SW480 (cell line): ENCODE data around the gene FOXN3.

Experiments
- DNase-seq: peaks from one replicate; pipeline ENCODE4 v3.0.0-alpha.2; 2016; ENCODE audit warnings: low spot score

Gene FOXN3

GRCh38 chr14:89190765-89191513 lies 226.1 kb downstream of the FOXN3 start:
- no peak for DNase-seq

DNA sequence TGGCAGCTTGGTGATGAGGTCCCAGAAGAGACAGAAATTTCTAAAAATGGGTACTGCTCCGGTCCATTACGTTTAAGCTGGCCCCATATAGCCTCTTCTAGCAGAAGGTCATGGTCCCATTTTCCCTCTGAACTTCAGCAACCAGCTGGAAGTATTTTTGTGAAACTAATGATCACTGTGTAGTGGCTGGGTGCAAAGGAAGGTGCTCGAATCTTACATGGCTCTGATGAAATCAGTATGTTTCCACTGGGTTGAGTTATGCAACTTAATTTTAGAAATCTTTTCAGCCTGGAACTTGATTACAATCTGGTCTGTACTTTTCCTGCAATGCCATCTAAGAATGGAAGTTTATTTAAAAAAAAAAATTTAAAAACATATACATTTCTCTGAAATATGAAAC lies 228.5 kb downstream of the FOXN3 start:
- no peak for DNase-seq

GRCh38 chr14:89187501-89187900 lies 229.5 kb downstream of the FOXN3 start:
- no peak for DNase-seq

DNA sequence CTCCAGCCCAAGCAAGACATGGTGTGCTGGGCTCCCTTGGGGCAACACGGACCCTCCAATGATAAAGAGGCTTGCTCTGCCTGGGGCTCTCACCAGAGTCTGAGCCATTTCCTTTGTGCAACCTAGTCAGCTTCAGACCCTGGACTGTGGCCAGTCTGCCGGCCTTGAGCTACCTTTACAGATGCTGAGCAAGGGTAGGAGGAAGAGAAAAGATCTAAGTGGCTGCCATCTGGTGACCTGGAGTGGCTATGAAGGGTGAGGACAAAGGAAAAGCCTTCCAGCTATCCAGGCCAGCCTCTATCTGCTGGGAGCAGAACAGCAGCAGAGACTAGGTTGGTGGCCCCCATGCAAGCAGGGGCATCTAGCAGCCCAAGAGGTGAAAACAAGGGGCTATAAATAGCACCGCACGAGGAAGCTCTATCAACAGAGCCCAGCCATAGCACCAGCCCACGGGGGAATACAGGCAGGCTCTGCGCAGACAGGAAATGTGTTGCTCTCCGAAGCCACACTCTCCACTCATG lies 230.1 kb downstream of the FOXN3 start:
- no peak for DNase-seq

DNA sequence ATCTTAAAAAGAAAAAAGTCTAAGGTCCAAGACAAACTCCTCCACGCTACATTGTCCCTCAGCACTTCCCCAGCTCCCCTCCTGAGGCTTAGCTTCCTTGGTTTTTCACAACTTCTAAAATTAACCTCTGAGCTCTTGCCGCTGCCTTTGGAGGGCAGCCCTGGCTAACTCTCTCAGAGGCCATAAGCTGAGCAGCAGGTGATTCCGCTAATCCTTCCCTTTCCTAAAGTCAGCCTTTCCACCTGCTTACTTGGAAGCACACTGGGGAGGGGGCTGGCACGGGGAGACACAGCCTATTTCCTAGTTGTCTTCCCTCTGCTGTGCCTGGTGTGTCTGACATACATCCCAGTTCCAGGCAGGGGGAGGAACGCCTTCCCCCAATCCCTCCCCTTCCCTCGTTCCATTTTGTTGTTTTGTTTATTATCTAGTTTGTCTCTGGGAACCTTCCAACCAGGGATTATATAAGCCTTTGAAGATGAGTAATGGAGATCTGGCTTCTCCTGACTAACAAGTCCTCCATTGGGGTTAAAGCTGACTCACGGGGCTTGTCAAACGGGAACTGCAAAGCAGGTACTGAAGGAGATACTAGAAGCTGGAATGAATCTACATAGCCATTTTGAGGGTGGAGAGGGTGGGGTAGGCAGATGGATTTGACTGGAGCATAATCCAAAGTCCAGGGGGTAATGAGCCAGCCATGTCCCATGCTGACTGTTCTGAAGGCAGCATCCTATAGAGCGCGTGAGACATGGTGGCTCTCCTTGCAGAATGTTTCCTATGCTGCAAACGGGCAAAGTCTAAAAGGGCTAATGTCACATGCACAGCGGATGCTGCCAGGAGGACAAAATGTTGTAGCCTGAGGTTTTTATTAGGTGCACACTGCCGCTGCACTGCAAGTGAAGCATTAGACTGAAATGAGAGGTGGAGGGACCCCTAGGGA lies 230.8 kb downstream of the FOXN3 start:
- peak; percentile 43 for DNase-seq

DNA sequence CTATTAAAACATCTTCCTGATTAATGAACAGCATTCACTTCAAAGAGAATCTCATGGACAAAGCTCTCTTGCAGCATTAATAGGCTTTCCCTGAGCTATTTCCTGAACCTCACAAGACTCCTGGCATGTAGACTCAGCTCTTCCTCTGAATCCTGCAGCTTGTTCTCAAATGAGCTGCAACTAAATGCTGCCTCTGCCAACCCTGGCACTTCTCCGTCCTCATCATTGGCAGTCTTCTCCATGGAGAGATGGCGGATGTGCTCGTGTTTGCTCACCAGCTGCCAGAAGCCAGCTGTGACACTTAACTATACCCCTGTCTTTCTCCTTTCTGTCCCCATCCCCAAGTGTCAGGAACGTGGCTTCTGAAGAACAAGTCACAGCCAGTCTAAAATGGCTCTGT lies 232.1 kb downstream of the FOXN3 start:
- DNase-seq: no peak

DNA sequence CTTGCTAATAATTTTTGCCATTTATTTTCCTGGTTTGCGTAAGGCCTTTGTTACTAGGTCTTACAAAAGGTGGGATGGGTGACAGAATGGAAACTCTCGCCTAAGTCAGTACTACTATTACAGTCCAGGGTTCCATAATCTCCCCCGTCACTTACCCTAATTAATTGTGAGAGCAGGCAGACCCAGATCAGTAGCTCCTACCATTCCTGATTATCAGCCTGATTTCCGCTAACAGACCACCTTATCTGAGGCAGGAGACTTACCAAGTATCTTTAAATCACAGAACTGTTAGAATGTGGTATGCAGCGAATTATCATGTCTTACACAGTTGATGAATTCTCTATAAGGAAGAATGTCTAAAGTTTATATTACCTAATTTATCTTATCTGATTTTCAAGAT lies 234.7 kb downstream of the FOXN3 start:
- DNase-seq: no peak

DNA sequence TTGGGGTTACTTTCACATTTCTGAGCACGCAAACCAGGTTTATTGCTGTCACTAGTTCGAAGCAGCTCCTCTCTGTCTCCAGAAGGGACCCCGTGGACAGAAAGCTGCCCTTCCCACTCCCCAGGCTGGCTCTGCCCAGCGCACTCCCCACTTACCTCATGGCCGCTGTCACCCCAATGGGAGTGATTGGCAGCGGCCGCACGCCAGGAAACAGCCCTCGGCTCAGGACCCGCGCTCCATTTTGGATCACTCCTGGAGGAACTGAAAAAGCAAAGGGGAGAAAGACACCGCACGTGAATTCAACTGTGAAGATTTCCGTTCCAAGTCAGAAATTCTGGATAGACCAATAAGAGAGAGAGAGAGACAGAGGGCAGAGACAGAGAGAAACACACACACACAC lies 236.5 kb downstream of the FOXN3 start:
- no peak for DNase-seq

DNA sequence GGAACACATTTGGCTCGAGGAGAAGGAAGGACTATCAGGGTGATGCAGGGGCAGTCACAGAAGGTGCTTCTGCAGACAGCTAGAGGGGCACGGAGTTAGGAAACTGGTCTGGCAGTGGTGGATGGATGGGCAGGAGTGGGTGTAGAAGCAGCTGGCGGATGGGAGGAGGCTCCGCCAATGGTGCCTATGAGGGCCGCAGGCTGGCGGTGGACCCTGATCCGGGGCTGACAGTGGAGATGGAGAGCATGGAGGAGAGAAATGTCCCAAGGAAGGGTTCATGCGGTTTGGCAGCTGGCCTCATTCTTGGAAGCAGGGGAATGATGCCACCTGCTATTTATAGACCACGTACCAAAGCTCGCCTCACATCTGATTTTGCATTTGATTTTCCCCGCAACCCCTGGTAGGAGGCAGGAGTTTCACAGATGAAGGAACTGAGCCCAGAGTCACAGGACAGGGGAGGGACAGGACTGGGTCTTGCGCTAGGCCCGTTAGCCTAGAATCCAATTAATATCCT lies 237.1 kb downstream of the FOXN3 start:
- DNase-seq: no peak

- no peak for DNase-seq
These were observed 238.1 kb downstream of the FOXN3 start for GRCh38 chr14:89178800-89179535.

GRCh38 chr14:89178376-89178775 lies 238.7 kb downstream of the FOXN3 start:
- no peak for DNase-seq

DNA sequence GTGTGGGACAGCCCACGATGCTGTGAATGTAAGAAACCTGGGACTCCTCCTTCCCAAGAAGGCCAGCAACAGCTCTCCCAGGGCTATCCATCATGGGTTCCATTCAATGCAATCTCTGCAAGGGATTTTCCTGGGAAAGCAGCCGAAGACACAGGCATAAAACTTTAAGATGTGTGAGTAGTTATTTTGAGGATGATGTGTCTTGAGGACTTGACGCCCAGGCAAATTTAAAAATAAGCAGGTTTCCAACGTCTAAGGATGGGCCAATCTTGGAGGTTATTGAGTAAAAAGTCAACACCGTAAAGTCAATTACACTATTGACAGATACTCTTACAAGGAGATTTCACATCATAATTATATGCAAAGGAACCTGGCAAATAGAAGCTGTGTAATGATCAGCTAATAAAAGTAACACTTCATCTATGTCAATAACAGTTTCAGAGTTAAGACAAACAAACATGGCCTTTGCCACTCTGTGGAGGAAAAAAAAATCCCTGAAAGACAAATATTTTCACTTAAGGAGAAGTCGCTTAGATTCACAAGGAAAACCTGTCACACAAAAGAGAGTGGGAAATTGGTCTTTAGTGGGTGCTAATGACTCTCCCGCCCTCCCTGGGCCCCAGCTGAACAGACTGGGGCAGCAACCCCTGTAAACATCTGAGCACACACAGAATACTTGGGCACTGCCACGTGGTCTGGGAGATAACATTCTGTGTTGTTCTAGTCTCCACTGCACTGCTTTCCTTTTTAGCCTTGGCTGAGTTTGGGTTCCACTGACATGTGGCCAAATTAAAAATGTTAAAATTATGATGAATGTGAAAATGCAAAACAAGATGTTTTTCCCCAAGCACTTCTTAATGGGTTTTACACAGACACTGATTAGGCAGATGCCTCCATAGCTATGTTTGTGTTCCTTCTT lies 240.9 kb downstream of the FOXN3 start:
- no peak for DNase-seq

- DNase-seq: no peak
These were observed 245.4 kb downstream of the FOXN3 start for GRCh38 chr14:89171628-89172027.

GRCh38 chr14:89171168-89171567 lies 245.9 kb downstream of the FOXN3 start:
- DNase-seq: no peak

DNA sequence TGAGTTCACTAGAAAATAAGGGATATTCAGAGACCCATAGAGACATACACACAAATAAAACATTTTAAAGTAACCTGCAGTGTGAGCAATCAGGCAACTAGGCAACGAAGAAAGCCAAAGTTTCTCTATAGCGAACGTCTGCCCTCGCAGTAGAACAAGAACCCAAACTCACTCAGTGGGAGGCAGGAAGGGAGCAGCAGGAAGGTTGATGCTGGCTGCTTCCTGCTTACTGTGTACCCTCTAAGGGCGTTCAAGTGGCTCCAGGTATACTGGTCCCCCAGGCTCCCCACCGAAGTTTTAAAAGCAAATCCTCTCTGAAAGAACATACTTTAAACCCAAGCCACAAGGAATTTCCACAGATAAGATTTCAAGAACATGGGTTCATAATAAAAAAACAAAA lies 249.3 kb downstream of the FOXN3 start:
- no peak for DNase-seq

- DNase-seq: no peak
These were observed 250.4 kb downstream of the FOXN3 start for GRCh38 chr14:89166633-89167032.

DNA sequence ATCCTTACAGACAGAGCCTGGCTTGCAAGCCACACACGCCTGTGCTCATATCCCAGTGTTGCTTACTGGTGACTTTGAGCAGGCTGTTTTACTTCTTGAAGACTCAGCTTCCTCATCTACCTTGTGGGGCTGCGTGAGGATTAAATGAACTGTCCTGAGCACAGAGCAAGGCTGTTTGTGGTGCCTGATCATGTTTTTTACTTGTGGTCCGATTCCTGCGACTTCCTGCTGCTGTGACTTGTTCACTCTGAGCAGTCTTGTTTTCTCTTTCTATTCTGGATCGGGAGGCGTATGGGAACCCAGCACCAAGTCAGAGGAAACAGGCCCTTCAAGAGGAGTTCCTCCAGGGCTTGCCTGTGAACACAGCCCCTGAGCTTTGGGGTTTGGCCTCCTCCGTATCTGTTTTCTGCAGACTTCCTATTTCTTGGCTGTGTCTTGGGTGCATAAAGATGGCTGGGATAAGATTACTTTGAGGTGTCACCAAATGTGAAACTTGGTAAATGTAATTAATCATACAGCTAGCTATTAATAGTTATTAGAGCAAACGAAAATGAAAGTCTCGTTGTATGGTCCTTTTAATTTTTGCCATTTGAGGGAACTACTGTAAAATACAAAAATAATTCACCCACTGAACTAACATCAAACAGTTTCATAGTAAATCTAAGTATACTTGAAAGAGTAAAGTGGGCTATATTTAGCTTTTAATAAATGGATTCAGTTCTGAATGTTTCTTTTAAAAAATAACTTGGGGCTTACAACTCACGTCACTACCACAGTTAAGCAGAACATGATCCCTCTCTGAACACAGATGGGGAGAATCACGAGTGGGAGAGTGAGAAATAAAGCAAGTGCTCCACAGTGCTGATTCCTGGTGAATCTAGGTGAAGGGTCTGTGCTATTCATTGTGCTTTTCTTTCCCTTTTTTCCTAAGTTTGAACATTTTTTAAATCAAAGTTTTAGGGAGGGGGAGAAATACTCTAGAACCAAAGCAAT lies 251.5 kb downstream of the FOXN3 start:
- DNase-seq: no peak

GRCh38 chr14:89164168-89165073 lies 252.6 kb downstream of the FOXN3 start:
- DNase-seq: no peak
